Heart left ventricle (tissue), 16 donors: ENCODE results near the gene ERAS. TPM values are rescaled to one million over a fixed set of nuclear protein-coding genes. Genes with fewer than 3 reads are reported as not detected.

ENCODE experiments used
- ATAC-seq, 4 donors: fragments of 200-7000 bp; cut with Tn5 transposase; one replicate each; pipeline ENCODE4 v1.9.1; 2020 to 2022; ENCODE audit warnings: moderate library complexity in 4 of 4, mild to moderate bottlenecking in 3 of 4, moderate number of reproducible peaks in 1 of 4
- DNase-seq, 5 donors: peaks; one replicate each; pipeline ENCODE4 v3.0.0-alpha.2; 2020
- H3K27ac ChIP-seq, 12 donors: fragments of 200-600 bp; sonication (generic) in 4 of 12; one replicate each; pipeline versions ENCODE4 v1.5.0 to v1.8.0; 2016 to 2022; ENCODE audit warnings: mild to moderate bottlenecking in 2 of 12
- H3K27me3 ChIP-seq, 9 donors: fragments of 200-600 bp; sonication (generic) in 2 of 9; one replicate each; pipeline versions ENCODE4 v1.5.1 to v1.8.0; 2016 to 2022; ENCODE audit warnings: mild to moderate bottlenecking in 3 of 9
- H3K36me3 ChIP-seq, 9 donors: fragments of 200-600 bp; sonication (generic) in 2 of 9; one replicate each; pipeline versions ENCODE4 v1.5.0 to v1.8.0; 2018 to 2022; ENCODE audit warnings: mild to moderate bottlenecking in 2 of 9
- H3K4me1 ChIP-seq, 12 donors: fragments of 200-600 bp; sonication (generic) in 4 of 12; one replicate each; pipeline versions ENCODE4 v1.5.0 to v1.8.0; 2016 to 2022; ENCODE audit warnings: mild to moderate bottlenecking in 3 of 12
- H3K4me3 ChIP-seq, 12 donors: fragments of 200-600 bp; sonication (generic) in 4 of 12; one replicate each; pipeline versions ENCODE4 v1.5.0 to v1.8.0; 2017 to 2022; ENCODE audit warnings: mild to moderate bottlenecking in 9 of 12, moderate library complexity in 4 of 12
- H3K9me3 ChIP-seq, 12 donors: fragments of 200-600 bp; sonication (generic) in 4 of 12; one replicate each; pipeline versions ENCODE4 v1.5.0 to v1.8.0; 2016 to 2022; ENCODE audit warnings: mild to moderate bottlenecking in 1 of 12
- POLR2A ChIP-seq, 2 donors: fragments of 450-650 bp; IDR thresholded peaks; one replicate each; pipeline ENCODE4 v1.6.1; 2017; ENCODE audit warnings: antibody characterized with exemption in 2 of 2, mild to moderate bottlenecking in 2 of 2, moderate library complexity in 2 of 2
- WGBS, 4 donors: extraction: QIAGEN DNeasy Blood & Tissue Kit in 2 of 4; methylation state at CpG; one replicate each; pipeline versions ENCODE4 v1.1.5 to v1.1.7; 2013 to 2018; 5-methylcytosine and 5-hydroxymethylcytosine counted together
- intact Hi-C, 10 donors: fragments of 100-400 bp; cut with DNase I; formaldehyde crosslinking; loops; one replicate each; pipeline versions ENCODE4 v1.11.1 to v1.14.2; 2022
- long read RNA-seq, 3 donors: library from polyadenylated mRNA; unstranded; transcript quantifications; one replicate each; pipeline ENCODE4 v2.0.0, GENCODE V29; 2020 to 2021
- polyA plus RNA-seq, 2 donors: library from polyadenylated mRNA; stranded (reverse); fragments of 200-250 nt; gene quantifications; one replicate each; pipeline ENCODE4 v1.2.3, GENCODE V29; 2013
- total RNA-seq, 9 donors: library from RNA; depleted of rRNA in 2 of 9; stranded (reverse); fragments of >200 nt in 2 of 9; fragmentation: NEBNext Ultra II Directional in 3 of 9; extraction: Animal tissue kit (Norgen Biotek cat#: 25700) in 3 of 9; gene quantifications; one replicate each; pipeline versions ENCODE4 v1.1.0 to v1.2.4, GENCODE V29; 2016 to 2023
- TF ChIP-seq, protein P1 (sequence below), 12 donors: fragments of 200-600 bp; sonication (generic) in 4 of 12; IDR thresholded peaks; one replicate each; pipeline versions ENCODE4 v1.5.0 to v1.8.0; 2018 to 2022; ENCODE audit warnings: antibody characterized with exemption in 12 of 12, mild to moderate bottlenecking in 5 of 12
- donor health status: ischemic (EF 13 %, LVEDD 7.1; RV severe dilation, severe dysfunction).
- donor health status: healthy with polysubstance abuse.
- donor health status: DM: no; HTN: yes; CAD: no.
- donor health status: DM: no; HTN: no; CAD: no.
- donor health status: ischemic (EF 25% LVEDD 6.9; RV normal size, moderate dysfunction).
- donor health status: ischemic (EF 25% LVEDD 5.7; RV mildly dilated, moderate dysfunction).
- donor health status: healthy.
- donor health status: DM: yes; HTN: yes; CAD: no.
- donor health status: ischemic (EF 35%, LVEDD 5.7; RV mildly dilated, moderate dysfunction).
- donor health status: nonischemic (EF 11% LVEDD 7.7; RV severe dilation, severe dysfunction).
- donor health status: DM: yes; HTN: yes; CAD: no.
- donor health status: PGD.
- donor health status: ischemic (EF 29% LVEDD 5.4; RV normal size, mild dysfunction).
- donor health status: nonischemic (EF 23%, LVEDD 6.1; RV moderate dilation, normal function).

The ERAS gene, protein sequence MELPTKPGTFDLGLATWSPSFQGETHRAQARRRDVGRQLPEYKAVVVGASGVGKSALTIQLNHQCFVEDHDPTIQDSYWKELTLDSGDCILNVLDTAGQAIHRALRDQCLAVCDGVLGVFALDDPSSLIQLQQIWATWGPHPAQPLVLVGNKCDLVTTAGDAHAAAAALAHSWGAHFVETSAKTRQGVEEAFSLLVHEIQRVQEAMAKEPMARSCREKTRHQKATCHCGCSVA
- total RNA-seq (not detected), polyA plus RNA-seq (not detected)
- long read RNA-seq, donor 1 = 0 reads
- long read RNA-seq, donor 2 = 0 reads
- long read RNA-seq, donor 3 = 0 reads

DNA sequence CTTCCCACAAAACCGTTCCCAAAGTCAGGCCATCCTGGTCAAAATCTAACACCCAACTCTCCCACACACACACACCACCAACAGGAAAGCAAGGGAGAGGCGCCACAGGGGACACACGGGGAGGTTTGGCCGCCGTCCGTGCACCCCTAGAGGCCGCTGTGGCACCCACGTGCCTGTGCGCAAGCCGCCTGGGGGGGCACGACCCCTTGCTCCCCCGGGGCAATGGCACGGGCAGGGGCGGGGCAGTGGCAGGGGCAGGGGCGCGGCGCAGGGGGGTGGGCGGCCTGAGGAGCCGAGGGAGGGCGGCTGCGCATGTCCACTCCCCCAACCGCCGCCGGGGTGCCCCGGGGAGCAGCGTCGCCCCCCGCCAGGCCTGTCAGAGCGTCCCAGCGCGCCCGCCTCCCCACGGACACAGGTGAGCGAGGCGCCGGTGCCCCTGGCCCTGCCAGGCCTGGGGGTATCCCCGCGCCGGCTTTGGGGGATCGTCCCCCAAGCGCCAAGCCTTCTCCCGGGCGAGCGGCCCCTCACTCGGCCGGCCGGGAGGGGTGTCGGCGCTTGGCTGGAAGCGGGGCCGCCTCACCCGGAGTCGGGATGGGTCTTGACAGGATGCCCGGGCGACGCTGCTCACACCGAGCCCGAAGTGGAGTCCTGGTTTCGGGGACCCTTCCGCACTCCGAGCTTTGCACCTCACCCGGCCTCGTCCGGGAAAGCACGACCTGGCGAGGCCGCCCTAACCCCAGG is at the start of gene ERAS:
Gene ERAS, plus strand, starts transcription at position 379 of the 741 bp plus-strand sequence. CDS start 2,611 bp downstream, outside the sequence.
- H3K27me3 ChIP-seq = peaks cover 0 to 46% (median 2%) of the 10 kb centered on the region in 9 donors
- intact Hi-C loops = no loop called here
- H3K4me3 ChIP-seq = no peak within 1 kb of the TSS
- H3K27ac ChIP-seq = no peak within 1 kb of the TSS
- no peak for TF ChIP-seq POLR2A (IDR thresholded peaks at IDR 0.05)
- TF ChIP-seq, protein P1, sequence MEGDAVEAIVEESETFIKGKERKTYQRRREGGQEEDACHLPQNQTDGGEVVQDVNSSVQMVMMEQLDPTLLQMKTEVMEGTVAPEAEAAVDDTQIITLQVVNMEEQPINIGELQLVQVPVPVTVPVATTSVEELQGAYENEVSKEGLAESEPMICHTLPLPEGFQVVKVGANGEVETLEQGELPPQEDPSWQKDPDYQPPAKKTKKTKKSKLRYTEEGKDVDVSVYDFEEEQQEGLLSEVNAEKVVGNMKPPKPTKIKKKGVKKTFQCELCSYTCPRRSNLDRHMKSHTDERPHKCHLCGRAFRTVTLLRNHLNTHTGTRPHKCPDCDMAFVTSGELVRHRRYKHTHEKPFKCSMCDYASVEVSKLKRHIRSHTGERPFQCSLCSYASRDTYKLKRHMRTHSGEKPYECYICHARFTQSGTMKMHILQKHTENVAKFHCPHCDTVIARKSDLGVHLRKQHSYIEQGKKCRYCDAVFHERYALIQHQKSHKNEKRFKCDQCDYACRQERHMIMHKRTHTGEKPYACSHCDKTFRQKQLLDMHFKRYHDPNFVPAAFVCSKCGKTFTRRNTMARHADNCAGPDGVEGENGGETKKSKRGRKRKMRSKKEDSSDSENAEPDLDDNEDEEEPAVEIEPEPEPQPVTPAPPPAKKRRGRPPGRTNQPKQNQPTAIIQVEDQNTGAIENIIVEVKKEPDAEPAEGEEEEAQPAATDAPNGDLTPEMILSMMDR (IDR thresholded peaks at IDR 0.05) = no peak
- H3K9me3 ChIP-seq = peaks cover 0 to 18% (median 0%) of the 10 kb centered on the region in 12 donors
- H3K36me3 ChIP-seq = peaks cover 0 to 21% (median 11%) of the 10 kb centered on the region in 9 donors
- 22 to 68% (median 48%) methylated on average over 22 to 67 of the region's 67 CpGs for whole genome bisulfite sequencing, 4 donors
- no peaks in the 10 kb centered on the region for H3K4me1 ChIP-seq
- ATAC-seq (no peak), DNase-seq (no peak)

DNA sequence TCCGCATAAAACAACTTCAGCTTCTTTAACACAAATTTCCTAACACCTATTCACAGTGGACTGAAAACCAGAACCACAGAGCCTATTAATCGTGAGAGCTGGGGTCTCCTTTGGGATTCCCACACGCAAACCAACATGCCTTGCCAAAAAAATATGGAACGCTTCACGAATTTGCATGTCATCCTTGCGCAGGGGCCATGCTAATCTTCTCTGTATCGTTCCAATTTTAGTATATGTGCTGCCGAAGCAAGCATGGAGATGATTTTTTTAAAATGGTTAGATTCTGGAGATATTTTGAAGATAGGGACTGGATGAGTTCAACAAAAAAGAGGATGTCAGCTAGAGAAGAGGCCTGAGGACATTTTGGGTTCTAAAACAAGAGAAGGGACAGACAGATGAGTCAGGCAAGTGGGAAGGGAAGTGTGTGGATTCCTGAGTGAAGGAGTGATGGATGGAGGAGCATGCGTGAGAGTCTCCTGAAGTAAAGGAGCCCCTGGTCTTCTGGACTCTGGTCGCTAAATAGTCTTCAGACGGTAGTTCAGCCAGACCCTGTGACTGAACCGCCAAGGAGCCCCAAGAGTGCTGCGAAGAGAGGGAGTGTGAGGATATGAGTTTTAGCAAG is 49.4 kb upstream of the ERAS start:
- no peaks in the 10 kb centered on the region for H3K9me3 ChIP-seq
- no peak overlapping the region for H3K27ac ChIP-seq
- intact Hi-C loops = no loop called here
- TF ChIP-seq POLR2A (IDR thresholded peaks at IDR 0.05) = no peak
- TF ChIP-seq, protein P1 (IDR thresholded peaks at IDR 0.05) = no peak
- H3K36me3 ChIP-seq = no peaks in the 10 kb centered on the region
- H3K27me3 ChIP-seq = peaks cover 0 to 30% (median 0%) of the 10 kb centered on the region in 9 donors
- no peak overlapping the region for H3K4me3 ChIP-seq
- DNase-seq (no peak), ATAC-seq (no peak)
- 69 to 82% (median 75%) methylated on average over 13 of the region's 13 CpGs for WGBS, 4 donors
- H3K4me1 ChIP-seq = no peaks in the 10 kb centered on the region

- Histone ChIP-seq H3K36me3 (no peaks in the 10 kb centered on the region), H3K4me1 (no peaks in the 10 kb centered on the region), H3K27ac (no peak overlapping the region), H3K9me3 (no peaks in the 10 kb centered on the region), H3K27me3 (peaks cover 0 to 35% (median 0%) of the 10 kb centered on the region in 9 donors), H3K4me3 (no peak overlapping the region)
- ATAC-seq (no peak), DNase-seq (no peak)
- intact Hi-C loops = no loop called here
- WGBS, 4 donors = 70 to 85% (median 76%) methylated on average over 7 of the region's 7 CpGs
- no peak for TF ChIP-seq POLR2A (IDR thresholded peaks at IDR 0.05)
- TF ChIP-seq, protein P1 (IDR thresholded peaks at IDR 0.05) = no peak
These were observed 46.9 kb upstream of the ERAS start for GRCh38 chrX:48779399-48779798.

DNA sequence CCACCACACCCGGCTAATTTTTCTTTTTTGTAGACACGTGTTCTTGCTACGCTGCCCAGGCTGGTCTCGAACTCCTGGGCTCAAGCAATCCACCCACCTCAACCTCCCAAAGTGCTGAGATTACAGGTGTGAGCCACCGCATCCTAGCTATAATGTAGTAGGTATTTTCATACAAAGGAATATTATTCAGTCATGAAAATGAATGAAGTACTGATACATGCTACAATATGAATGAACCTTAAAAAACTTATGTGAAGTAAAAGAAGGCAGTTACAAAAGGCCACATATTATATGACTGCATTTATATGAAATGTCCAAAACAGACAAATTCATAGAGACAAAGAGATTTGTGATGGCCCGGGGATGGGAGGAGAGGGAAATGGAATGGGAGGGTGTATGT is 44.6 kb upstream of the ERAS start:
- no peak for DNase-seq
- H3K4me1 ChIP-seq = no peaks in the 10 kb centered on the region
- H3K36me3 ChIP-seq = no peaks in the 10 kb centered on the region
- no peaks in the 10 kb centered on the region for H3K9me3 ChIP-seq
- ATAC-seq = no peak
- H3K4me3 ChIP-seq = no peak overlapping the region
- no peak overlapping the region for H3K27ac ChIP-seq
- intact Hi-C loops = no loop called here
- whole genome bisulfite sequencing, 4 donors = 79 to 94% (median 86%) methylated on average over 6 of the region's 6 CpGs
- no peak for TF ChIP-seq POLR2A (IDR thresholded peaks at IDR 0.05)
- TF ChIP-seq, protein P1 (IDR thresholded peaks at IDR 0.05) = no peak
- H3K27me3 ChIP-seq = peaks cover 0 to 44% (median 0%) of the 10 kb centered on the region in 9 donors
